ENCODE data around the gene PLA2G4D.
"Not testable (repeated sequence)": the region's sequence is repeated elsewhere in the genome, so short reads cannot be mapped to it uniquely, and the experiment has no call there.

The PLA2G4D gene

DNA sequence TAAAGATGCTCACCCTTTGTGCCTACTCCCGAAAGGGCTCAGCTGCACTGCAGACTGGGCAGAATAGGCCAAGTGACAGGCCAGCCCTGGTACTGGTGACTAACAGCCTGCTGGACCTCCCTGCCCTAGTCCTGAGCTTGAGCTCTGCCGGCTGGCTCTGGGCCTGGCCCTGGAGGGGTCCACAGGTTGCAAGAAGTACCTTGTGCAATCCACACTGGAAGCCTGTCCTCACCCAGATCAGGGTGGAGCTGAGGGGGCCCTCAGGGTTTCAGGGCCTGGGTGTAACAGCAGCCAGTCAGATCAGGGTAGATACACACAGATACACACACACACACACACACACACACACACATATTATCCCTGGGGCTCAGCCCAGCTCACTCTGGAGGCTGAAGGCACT, 27.3 kb upstream of the PLA2G4D start:
- DNase-seq, result no peak

DNA sequence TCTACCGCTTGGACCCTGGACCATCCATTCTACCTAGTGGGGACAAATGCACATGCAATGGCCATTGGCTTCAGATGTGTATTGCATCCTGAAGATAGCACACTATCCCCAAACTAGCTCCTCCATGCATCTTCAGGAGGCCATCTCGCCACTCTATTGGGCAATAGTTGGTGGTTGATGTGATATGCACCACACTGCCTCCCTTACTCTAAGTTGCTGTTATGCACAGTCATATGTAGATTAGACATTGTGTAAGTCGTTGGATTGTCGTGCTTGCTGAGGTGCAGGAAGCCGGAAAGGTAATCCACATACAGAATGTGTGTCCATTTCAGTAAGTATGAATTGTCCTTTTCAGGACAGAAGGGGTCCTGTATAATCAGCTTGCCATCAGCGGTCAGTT, 26.7 kb upstream of the PLA2G4D start:
- no peak for DNase-seq

DNA sequence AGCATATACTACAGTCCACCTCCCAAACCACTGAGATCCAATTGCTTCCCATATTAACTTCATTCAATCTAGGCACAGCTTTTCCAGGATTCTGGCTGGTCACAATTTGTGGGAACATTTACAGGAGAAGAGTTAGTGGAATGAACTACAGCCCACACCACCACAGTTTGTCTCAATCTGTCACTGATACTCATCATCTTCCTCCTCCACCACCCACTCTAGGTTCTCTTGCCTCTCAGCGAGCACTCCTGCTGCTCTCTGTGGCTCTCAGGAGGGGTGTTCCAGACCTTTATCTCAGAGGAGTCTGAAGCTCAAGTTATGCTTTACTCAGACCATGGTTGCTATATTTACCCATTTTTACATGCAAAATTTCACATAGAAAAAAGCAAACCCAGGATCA, 25.9 kb upstream of the PLA2G4D start:
- no peak for DNase-seq

DNA sequence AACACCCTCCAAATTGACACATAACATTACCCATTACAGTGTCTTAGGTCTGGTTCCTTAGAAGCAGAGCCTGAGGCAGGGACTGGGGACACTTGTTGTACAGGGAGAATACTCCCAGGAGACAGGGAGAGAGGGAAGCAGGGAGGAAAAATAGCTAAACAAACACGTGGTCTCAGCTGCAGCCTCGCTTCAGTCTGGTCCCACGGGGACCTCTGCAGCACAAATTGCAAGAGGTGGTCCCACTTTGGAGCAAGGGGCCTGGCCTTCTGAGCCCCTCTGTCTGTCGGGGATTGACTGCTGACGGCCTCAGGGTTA, 25.0 kb upstream of the PLA2G4D start:
- no peak for DNase-seq

DNA sequence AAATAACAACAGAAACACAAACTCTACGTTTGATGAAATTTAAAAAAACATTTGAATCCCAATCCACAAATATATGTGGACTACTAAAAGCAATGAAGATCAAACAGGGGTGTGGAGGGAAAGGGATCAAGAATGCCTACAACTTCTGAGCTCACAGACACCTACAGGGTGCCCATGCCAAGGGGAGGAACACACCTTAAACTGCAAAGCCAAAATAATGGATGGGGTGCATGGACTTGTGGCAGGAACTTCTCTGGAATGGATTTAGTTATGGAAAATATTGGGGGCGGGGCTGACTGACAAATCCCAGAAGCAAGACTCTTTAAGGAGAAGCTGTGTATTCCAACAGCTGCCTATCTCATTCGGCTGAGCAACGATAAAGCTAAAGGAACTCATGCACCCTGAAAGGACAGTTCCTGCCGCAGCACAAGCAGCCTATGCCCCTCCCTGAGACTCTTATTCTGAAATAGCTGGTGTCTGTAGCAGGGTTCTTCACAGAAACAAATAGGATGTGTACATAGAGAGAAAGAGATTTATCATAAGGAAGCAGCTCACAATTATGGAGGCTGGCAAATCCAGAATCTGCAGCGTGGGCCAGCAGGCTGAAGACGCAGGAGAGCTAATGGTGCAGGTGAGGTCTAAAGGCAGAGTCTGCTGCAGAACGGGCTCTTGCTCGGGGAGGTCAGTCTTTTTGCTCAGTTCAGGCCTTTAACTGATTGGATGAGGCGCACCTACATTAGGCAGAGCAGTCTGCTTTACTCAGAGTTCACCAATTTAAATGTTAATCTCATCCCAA, 24.5 kb upstream of the PLA2G4D start:
- DNase-seq, result no peak

DNA sequence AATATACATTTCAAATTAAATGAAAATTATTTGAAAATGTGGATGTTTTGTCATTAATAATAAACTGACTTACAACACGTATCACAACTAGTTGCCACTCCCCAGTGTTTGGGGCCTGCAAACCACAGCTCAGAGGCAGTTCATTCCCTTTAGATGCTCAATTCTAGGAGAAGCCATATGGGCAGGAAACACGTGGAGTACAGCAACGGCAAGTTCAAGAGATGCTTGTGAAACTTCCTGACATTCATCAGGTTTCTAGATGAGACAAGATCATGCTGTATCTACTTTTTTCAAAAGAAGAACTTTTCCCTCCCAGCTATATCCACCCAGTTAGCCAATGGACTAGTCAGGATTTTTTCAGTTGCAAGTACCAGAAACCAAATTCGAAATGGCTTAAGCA, 17.6 kb upstream of the PLA2G4D start:
- no peak for DNase-seq

DNA sequence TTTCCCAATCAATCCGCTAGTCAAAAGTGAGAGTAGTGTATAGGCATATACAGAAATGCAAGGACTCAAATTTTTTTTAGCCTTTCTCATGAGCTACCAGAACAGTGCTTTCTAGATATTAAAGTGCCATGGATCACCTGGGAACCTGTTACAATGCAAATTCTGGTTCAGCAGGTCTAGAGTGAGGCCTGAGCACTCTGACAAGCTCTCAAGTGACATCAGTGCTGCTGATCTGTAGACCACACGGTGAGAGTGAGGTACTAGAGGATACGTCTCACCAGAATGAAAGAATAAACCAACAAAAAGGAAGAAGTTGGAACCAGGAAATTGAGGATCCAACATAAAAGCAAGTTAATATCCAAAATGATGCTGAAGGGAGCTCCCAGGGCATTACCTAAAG, 16.0 kb upstream of the PLA2G4D start:
- DNase-seq, result no peak

DNA sequence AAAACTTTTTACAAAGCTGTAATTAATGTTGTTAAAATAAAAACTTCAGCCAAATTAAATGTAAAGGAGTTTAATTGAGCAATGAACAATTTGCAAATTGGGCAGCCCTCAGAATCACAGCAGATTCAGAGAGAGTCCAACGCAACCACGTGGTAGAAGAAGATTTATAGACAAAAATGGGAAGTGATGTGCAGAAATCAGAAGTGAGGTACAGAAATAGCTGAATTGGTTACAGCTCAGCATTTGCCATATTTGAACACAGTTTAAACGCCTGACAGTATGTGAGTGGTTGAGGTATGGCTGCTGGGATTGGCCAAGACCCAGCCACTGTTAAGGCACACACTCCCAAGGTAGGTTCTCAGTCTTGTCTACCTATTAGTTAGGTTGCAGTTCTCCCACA, 14.4 kb upstream of the PLA2G4D start:
- DNase-seq, result no peak

DNA sequence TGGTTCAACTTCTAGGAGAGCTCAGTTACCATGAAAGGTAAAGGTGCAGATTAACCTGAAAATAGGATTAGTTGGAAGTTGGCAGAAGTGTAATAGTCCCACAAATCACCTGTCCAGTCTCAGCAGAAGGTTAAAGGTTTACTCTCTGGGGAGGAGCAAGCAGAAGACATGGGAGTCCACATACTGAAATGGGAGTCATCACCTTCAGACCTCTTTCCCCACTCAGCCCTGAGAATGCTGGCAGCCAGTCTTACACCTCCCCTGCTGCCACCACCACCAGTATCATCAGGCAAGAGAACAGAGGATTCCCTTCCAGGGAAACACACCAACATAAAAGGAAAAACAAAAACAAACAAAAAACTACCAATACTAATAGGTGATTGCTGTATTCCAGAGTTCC, 13.8 kb upstream of the PLA2G4D start:
- DNase-seq, result no peak

DNA sequence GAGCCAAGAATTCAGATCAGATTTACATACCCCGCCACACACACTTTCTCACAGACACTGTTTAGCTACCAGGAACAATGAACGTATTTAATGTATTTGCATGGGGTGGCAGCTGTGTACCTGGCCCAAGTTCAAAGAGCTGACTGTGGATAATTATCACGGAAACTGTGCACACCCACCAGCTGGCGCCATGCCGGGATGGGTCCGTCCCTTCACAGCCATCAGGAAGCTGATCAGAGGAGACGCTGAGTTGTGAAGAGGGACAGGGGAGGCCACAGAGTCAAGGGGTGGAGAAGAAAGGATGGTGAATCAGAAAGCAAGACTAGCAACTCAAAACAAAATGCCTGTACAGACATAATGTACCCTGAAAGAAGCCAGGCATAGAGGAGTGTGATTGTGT, 13.1 kb upstream of the PLA2G4D start:
- DNase-seq, result no peak

DNA sequence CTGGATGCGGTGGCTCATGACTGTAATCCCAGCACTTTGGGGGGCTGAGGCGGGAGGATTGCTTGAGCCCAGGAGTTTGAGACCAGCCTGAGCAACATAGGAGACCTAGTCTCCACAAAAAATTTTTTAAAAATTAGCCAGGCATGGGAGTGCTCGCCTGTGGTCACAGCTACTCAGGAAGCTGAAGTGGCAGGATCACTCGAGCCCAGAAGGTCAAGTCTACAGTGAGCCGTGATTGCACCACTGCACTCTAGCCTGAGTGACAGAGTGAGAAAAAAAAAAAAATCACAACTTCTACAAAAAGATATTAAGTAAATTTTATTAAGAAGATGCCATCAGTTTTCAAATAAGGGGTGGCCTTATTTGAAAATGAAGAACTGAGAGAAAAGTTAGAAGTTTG, 11.9 kb upstream of the PLA2G4D start:
- no peak for DNase-seq

DNA sequence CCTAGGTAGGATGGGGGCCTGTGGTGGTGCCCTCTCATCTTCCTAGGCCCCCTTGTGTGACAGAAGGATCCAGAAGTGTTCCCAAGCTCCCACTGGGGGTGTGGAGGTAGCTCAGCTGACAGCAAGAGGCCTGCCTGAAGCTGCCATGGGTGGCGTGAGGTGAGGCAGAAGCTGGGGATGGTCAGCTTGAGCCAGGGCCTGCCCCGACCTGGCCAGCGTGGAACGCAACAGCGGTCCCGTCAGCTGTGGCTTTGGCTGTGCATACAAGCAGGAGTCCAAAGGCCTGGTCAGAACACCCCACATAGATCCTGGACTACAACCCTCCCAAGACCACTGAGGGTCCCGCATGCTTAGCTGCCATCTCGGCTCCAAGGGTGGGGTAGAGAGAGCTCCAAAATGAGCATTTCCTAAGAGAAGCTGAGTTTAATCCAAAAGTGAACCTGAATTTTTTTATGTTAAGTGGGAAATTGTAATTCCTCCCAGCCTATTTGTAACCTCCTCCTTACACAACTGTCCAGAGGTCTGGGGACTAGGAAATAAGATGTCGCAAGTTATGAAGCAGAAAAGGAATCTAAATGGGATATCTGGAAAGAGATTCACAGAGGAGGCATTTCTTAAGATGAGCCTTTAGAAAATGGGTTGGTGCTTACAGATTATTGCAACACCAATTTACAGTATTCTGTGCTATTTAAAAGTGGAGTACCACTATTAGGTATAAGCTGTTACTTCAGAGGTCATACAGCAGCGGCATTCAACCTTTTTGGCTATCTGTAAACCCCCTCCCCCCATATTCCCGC, 9.9 kb upstream of the PLA2G4D start:
- no peak for DNase-seq

DNA sequence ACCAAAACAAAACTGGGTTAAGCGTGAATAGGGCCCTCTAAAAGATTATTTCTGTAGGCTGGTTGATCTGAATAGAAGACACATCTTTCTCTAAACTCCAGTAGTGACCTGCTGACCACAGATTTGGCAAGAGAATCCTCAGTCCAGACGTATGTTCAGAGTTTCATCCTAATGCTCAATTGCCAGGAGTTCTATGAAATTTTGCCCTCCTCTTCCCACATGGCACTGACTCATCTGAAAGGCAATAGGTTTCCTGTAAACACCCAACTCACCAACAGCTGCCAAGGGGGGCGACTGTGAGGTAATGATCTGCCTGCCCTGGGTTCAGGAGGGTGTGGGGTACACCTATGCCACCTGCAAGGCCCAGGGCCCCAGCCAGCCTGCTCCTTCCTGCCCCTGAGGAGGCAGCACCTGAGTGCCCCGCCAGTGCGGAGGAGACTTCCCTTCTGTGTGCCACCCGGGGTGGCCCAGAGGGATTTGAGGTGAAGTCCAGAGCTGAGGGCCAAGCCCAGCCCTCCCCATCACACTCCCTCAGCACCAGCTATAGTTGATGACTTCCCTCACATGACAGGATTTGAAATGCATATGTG, 8.4 kb upstream of the PLA2G4D start:
- no peak for DNase-seq

DNA sequence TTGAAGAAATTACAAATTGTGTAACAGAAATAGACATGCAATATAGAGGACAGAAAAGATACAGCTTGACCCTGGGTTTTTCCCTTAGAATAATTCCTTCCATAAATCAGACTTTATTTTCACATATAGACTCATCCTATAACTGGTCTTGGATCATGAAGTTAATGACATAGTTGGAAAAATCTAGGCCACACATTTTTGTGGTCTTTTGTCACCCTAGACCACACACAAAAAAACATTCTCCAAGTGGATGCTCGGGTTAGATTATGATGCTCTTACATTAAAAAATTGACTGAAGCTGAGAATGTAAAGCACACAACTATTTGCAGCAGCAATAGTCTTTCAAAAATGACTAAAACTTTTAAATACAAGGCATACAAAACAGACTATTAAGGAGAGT, 7.5 kb upstream of the PLA2G4D start:
- DNase-seq, result no peak

DNA sequence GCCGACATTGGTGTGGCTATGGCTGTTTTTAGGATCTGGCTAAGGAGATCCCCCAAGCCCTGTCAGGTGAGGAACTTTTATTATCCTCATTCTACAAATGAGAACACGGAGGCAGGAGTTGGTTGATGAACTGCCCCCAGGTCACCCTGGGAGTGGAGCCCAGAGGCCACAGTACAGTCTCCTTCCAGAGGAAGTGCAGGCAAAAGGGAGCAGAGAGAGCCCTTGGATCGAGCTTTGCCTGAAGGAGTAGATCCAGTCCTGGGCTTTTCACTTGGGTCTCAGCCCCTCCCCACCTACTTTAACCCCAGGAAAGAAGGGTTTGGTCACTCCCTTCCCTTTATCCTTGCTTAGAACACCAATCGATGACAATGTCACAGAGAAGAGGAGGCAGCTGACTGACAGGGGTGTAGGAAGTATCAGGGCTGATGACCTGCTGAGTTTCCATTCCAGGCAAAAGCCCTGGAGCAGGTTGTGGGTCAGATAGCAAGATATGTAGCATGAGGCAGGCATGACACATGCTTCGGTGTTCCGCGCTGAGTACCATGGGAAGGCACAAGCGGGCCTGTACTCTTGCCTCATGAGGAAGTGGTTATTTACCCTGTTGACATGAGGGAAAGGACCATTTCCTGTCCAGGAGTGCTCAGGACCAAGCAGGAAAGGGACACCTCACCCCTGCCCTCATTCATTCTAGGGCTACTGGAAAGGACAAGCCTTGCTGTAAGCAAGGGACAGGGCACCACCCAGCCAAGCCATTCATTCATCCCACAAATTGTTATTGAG, 5.8 kb upstream of the PLA2G4D start:
- DNase-seq, result no peak

DNA sequence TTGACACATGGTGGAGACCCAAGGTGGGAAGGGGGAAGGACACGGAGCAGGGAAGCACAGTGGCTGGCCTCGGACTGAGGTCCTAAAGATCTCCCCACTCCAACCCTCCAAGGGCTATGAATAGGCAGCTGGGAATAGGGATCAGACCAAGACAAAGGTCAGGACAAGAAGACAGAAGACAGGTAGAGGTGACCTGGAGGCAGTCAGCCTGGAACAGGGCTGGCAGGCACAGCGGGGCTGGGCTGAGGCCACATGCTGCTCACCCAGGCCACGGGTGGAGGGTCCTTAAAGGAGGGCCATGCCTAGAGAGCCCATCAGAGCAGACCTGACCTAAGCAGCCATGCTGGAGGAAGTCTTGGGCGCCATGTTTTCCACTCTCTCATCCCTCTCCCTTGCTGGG, 2.7 kb upstream of the PLA2G4D start:
- DNase-seq, result no peak

DNA sequence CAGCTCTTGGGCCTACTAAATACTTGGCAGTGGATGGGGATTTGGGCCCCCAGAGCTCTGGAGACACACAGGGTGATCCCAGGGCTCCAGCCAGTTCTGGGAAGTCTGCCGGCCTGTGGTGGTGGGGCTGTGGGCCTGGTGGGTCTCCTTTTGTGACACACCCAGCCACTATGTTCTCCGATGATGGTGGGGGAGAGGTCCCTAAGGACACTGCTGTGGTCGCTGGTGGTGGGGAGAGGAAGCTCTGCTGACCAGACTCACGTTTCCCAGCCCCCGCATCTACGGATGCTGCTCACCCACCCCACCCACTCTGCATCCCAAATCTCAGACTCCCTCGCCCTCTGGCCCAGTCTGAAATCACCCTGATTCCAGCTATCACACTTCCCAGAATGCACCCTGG, 396 bp downstream of the PLA2G4D start:
- no peak for DNase-seq

DNA sequence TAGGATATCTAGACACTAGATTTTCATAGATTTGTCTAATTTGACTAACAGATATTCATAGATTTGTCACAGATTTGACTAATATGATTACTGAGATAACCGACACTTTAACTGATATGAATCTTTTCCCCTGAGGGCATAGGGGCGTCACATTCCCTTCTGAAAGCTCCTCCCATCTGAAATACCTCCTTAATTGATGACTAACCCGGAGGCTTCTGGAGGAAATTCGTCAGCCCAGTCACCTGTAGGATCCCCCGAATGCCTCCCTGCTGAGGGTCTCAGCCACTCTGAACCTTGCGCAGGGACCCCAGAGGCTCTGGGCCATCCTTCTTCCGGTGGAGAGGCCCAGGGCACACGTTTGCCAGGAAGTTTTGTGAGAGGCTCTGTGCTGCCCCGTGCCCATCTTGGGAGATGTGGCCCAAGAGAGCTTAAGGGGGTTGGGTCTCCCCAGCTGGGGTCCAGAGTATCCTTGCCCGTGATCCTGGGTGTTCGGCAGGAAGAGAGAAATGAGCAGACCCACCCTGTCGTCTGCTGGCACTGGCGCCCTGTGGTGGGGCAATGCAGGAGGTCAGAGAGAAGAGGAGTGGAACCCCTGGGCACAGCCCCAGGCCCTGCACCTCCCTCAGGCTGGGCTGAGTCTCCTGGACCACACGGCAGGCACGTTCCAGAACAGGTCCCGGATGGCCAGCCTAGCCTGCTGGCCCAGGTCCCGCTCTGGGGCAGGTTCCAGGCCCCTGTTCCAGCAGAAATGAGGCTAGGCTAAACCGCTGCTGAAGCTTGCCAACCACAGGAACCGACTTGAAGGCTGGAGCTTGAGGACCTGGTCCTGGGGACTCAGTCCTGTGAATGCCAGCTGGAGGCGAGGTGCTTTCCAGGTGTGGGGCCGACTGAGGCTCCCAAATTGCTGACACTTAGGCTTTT, 1.7 kb downstream of the PLA2G4D start:
- no peak for DNase-seq

DNA sequence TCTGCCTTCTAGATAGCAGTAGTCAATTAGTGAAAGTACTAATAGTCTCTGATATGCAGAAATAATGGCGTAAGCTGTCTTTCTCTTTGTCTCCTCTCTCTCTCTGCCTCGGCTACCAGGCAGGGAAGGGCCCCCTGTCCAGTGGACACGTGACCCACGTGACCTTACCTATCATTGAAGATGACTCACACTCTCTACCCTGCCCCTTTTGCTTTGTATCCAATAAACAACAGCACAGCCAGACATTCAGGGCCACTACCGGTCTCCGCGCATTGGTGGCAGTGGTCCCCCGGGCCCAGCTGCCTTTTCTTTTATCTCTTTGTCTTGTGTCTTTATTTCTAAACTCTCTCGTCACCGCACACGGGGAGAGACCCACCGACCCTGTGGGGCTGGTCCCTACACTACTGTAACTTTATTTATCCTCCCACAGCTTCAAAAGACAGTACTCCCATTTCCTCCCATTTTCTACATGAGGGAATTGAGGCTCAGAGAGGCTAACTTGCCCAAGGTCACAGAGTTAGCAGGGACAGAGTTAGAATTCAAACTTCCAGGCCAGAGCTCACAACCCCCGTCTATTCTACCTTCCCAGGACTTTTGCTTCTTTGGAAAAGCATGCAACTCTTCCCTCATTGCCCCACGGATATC, 2.5 kb downstream of the PLA2G4D start:
- not testable (repeated sequence) for DNase-seq

DNA sequence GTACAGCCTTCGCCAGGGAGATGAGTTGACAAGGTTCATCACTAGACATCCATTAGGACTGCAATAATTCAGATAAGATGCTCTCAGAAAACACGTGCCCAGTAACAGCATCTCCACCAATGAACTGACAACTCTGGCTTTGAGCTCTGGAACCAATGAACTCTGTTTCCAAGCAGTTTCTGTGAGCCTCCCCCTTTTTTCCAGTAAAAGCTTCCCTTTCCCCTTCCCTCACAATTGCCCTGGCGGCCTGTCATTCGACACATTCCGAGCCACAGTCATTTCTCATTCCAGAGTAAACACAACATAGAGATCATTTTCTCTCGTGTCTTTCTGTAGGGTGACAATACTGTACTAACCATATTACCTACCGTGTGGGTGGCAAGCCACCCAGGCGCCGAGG, 3.6 kb downstream of the PLA2G4D start:
- no peak for DNase-seq

DNA sequence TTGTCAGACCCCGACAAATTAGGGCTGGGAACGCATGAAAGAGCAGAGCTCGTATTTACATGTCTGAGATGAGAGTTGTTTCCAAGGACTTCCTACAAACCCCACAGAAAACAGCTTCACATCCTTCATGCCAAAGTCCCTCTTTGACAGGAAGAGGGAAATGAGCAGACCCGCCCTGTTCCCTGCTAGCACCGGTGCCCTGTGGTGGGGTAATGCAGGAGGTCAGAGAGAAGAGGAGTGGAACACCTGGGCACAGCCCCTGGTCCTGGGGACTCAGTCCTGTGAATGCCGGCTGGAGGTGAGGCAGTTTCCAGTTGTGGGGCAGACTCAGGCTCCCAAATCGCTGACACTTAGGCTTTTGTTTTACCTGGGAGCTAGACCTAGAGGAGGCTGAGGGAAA, 4.0 kb downstream of the PLA2G4D start:
- no peak for DNase-seq

DNA sequence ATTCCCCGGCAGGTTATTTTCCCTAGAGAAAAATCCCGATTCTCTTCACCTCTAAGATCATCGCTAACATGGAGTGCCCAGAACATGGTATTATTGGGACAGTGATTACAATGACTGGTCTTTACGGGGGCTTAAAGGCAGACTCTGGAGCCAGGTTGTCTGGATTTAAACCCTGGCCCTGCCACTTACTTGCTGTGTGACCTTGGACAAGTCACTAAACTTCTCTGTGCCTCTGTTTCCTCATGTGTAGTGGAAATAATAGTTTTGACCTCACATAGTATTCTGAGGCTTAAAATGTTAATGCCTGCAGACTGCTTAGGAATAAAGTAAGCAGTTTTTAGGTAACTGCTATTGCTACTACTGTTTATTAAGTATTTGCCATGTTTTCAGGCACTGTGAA, 4.4 kb downstream of the PLA2G4D start:
- no peak for DNase-seq
